Thyroid gland (tissue), 4 donors: ENCODE measurements around the gene CSF1R. TPM values are rescaled to one million over a fixed set of nuclear protein-coding genes. Genes with fewer than 3 reads are reported as not detected.

Experiments
- DNase-seq, 2 donors: peaks; one replicate each; pipeline ENCODE4 v3.0.0-alpha.2; 2019
- H3K27ac ChIP-seq, 3 donors: fragments of 200-600 bp; sonication (generic); 1 replicate in 2 of 3; 2 replicates in 1 of 3; pipeline ENCODE4 v1.5.1; 2016 to 2019; ENCODE audit warnings: mild to moderate bottlenecking in 1 of 3, moderate library complexity in 1 of 3
- H3K27me3 ChIP-seq: fragments of 200-600 bp; sonication (generic); one replicate; pipeline ENCODE4 v1.5.1; 2019
- H3K36me3 ChIP-seq, 2 donors: fragments of 200-600 bp; sonication (generic); one replicate each; pipeline ENCODE4 v1.5.1; 2016 to 2019
- H3K4me1 ChIP-seq, 2 donors: fragments of 200-600 bp; sonication (generic); one replicate each; pipeline ENCODE4 v1.5.1; 2017 to 2019
- H3K4me3 ChIP-seq, 3 donors: fragments of 200-600 bp; sonication (generic); replicated peaks in 1 of 3; 1 replicate in 2 of 3; 2 replicates in 1 of 3; pipeline ENCODE4 v1.5.1; 2016; ENCODE audit warnings: mild to moderate bottlenecking in 1 of 3
- H3K9me3 ChIP-seq: fragments of 200-600 bp; sonication (generic); one replicate; pipeline ENCODE4 v1.5.1; 2017
- CTCF ChIP-seq, 6 experiments: fragments of 200-600 bp in 3 of 6; fragments of 450-650 bp in 3 of 6; sonication (generic) in 3 of 6; IDR thresholded peaks; one replicate each; pipeline ENCODE4 v1.5.1; 2016 to 2019; ENCODE audit warnings: antibody characterized with exemption in 6 of 6, mild to moderate bottlenecking in 2 of 6, inconsistent platforms in 1 of 6, moderate library complexity in 1 of 6
- POLR2A ChIP-seq, 2 donors: fragments of 450-650 bp; IDR thresholded peaks; one replicate each; pipeline ENCODE4 v1.6.1; 2017; ENCODE audit warnings: antibody characterized with exemption in 2 of 2, mild to moderate bottlenecking in 2 of 2, moderate library complexity in 1 of 2
- WGBS, 2 donors: methylation state at CpG; one replicate each; pipeline ENCODE4 v1.1.5; 2017; 5-methylcytosine and 5-hydroxymethylcytosine counted together
- intact Hi-C: fragments of 100-400 bp; cut with DNase I; formaldehyde crosslinking; loops from one replicate; pipeline ENCODE4 v1.15.1; 2023
- total RNA-seq, 4 donors: library from RNA; depleted of rRNA; stranded (reverse); fragments of >200 nt; gene quantifications; one replicate each; pipeline ENCODE4 v1.2.3, GENCODE V29; 2016

Gene CSF1R
- total RNA-seq, 4 donors from 2014 or later, result 9.1 to 14.1 (median 11.4) TPM

GRCh38 chr5:150120617-150121447 is 34.5 kb upstream of the CSF1R start:
- TF ChIP-seq CTCF (IDR thresholded peaks at IDR 0.05) (no peak), POLR2A (IDR thresholded peaks at IDR 0.05) (no peak)
- intact Hi-C loops, result no loop called here
- Histone ChIP-seq H3K36me3 (no peaks in the 10 kb centered on the region), H3K27ac (no peak overlapping the region), H3K9me3 (no peaks in the 10 kb centered on the region), H3K4me3 (no peak overlapping the region), H3K4me1 (no peaks in the 10 kb centered on the region), H3K27me3 (no peaks in the 10 kb centered on the region)
- no peak for DNase-seq
- 78 to 80% methylated on average over 17 to 19 of the region's 19 CpGs for WGBS, 2 donors

GRCh38 chr5:150120062-150120441 is 33.7 kb upstream of the CSF1R start:
- no peaks in the 10 kb centered on the region for H3K4me1 ChIP-seq
- H3K27ac ChIP-seq, result no peak overlapping the region
- intact Hi-C loops, result no loop called here
- H3K27me3 ChIP-seq, result no peaks in the 10 kb centered on the region
- H3K36me3 ChIP-seq, result no peaks in the 10 kb centered on the region
- no peaks in the 10 kb centered on the region for H3K9me3 ChIP-seq
- WGBS, 2 donors, result 85 to 86% methylated on average over 1 to 3 of the region's 3 CpGs
- H3K4me3 ChIP-seq, result no peak overlapping the region
- DNase-seq, result no peak
- TF ChIP-seq CTCF (IDR thresholded peaks at IDR 0.05) (no peak), POLR2A (IDR thresholded peaks at IDR 0.05) (no peak)

DNA sequence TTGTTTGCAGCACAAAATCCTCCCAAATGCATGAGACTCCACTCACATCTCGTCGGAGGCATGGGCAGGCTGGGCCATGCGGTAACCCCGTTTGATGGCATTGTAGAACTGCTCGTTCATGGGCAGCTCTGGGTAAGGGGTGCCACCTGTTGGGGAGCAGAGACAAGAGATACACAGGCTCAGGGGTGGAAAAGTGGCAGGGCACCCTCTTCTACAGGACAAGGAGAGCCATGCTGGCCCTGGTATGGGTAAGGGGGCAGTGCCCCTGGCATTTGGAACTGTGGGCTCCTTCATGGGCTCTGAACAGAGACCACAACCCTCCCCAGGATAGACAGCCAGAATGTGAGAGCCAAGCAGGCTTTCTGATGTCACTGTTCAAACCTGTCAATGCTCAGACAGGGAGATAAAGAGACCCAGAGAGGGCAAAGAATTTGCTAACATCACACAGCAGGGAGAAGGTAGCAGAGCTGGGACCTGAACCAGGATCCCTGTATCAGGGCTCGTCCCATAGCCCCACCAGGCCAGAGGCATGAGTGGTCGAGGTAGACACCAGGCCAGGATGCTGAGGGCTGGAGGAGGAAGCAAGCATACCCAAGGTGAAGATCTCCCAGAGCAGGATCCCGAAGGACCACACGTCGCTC is 33.2 kb upstream of the CSF1R start:
- intact Hi-C loops, result no loop called here
- H3K27me3 ChIP-seq, result no peaks in the 10 kb centered on the region
- no peak for DNase-seq
- no peak overlapping the region for H3K27ac ChIP-seq
- TF ChIP-seq POLR2A (IDR thresholded peaks at IDR 0.05), result no peak
- TF ChIP-seq CTCF (IDR thresholded peaks at IDR 0.05), result no peak
- no peak overlapping the region for H3K4me3 ChIP-seq
- H3K36me3 ChIP-seq, result no peaks in the 10 kb centered on the region
- no peaks in the 10 kb centered on the region for H3K9me3 ChIP-seq
- H3K4me1 ChIP-seq, result no peaks in the 10 kb centered on the region
- 80 to 86% methylated on average over 10 of the region's 10 CpGs for WGBS, 2 donors

GRCh38 chr5:150118561-150119229 is 32.3 kb upstream of the CSF1R start:
- WGBS, 2 donors, result 80 to 92% methylated on average over 8 to 11 of the region's 11 CpGs
- no peaks in the 10 kb centered on the region for H3K4me1 ChIP-seq
- no peaks in the 10 kb centered on the region for H3K36me3 ChIP-seq
- TF ChIP-seq CTCF (IDR thresholded peaks at IDR 0.05), result no peak
- TF ChIP-seq POLR2A (IDR thresholded peaks at IDR 0.05), result no peak
- no peak for DNase-seq
- no peaks in the 10 kb centered on the region for H3K27me3 ChIP-seq
- intact Hi-C loops, result no loop called here
- H3K27ac ChIP-seq, result no peak overlapping the region
- H3K4me3 ChIP-seq, result no peak overlapping the region
- no peaks in the 10 kb centered on the region for H3K9me3 ChIP-seq
